Pancreas (tissue), 10 donors: Measurements from ENCODE around the gene CHRNB2. TPM values are rescaled to one million over a fixed set of nuclear protein-coding genes. Genes with fewer than 3 reads are reported as not detected.

Experiments
- ATAC-seq, 4 donors: fragments of 200-7000 bp; cut with Tn5 transposase; one replicate each; pipeline versions ENCODE4 v1.8.0 to v1.9.1; 2020; ENCODE audit warnings: mild to moderate bottlenecking in 4 of 4, moderate library complexity in 4 of 4
- DNase-seq, 6 donors: peaks; one replicate each; pipeline ENCODE4 v3.0.0-alpha.2; 2020
- FAIRE-seq: peaks from 2 replicates; lab custom pipeline; 2012; peaks lifted over from hg19 to GRCh38; lab: Jason Lieb, UNC
- H3K27ac ChIP-seq, 4 donors: fragments of 200-600 bp; sonication (generic); 1 replicate in 3 of 4; 2 replicates in 1 of 4; pipeline versions ENCODE4 v1.5.0 to v1.8.0; 2020
- H3K27me3 ChIP-seq, 4 donors: fragments of 200-600 bp; one replicate each; pipeline ENCODE4 v1.8.0; 2021
- H3K36me3 ChIP-seq, 3 donors: fragments of 200-600 bp; sonication (generic) in 1 of 3; one replicate each; pipeline versions ENCODE4 v1.5.0 to v1.8.0; 2020 to 2021
- H3K4me1 ChIP-seq, 3 donors: fragments of 200-600 bp; one replicate each; pipeline ENCODE4 v1.8.0; 2021
- H3K4me3 ChIP-seq, 4 donors: fragments of 200-600 bp; sonication (generic) in 2 of 4; one replicate each; pipeline versions ENCODE4 v1.5.0 to v1.8.0; 2020 to 2021
- H3K9me3 ChIP-seq, 4 donors: fragments of 200-600 bp; one replicate each; pipeline ENCODE4 v1.8.0; 2021
- CTCF ChIP-seq, 4 donors: fragments of 200-600 bp; sonication (generic) in 3 of 4; IDR thresholded peaks; one replicate each; pipeline versions ENCODE4 v1.5.0 to v1.8.0; 2021; ENCODE audit warnings: antibody characterized with exemption in 4 of 4
- WGBS, 2 donors: extraction: QIAGEN DNeasy Blood & Tissue Kit; methylation state at CpG; one replicate each; pipeline ENCODE4 v1.1.7; 2013; 5-methylcytosine and 5-hydroxymethylcytosine counted together
- intact Hi-C, 3 donors: fragments of 100-400 bp; cut with DNase I; formaldehyde crosslinking; loops; one replicate each; pipeline versions ENCODE4 v1.11.1 to v1.14.2; 2022
- polyA plus RNA-seq, 2 donors: library from polyadenylated mRNA; stranded (reverse); fragments of 200-250 nt; gene quantifications; one replicate each; pipeline ENCODE4 v1.2.3, GENCODE V29; 2013
- total RNA-seq, 6 donors: library from RNA; stranded (reverse); fragmentation: NEBNext Ultra II Directional in 4 of 6; extraction: Animal tissue kit (Norgen Biotek cat#: 25700) in 4 of 6; gene quantifications; one replicate each; pipeline versions ENCODE4 v1.2.1 to v1.2.4, GENCODE V29; 2021 to 2023
- donor health status: healthy with polysubstance abuse.
- donor health status: DM: no; HTN: no; CAD: no; lungs with moderate emphysema.
- donor health status: DM: no; HTN: no; CAD: no.
- donor health status: control.
- donor health status: control.
- donor health status: Bipolar disorder and iron deficiency.
- donor health status: DM: yes; HTN: yes; CAD: no.
- donor health status: DM: no; HTN: no; CAD: no.
- donor health status: DM: no; HTN: no; CAD: no.
- donor health status: DM: yes; HTN: yes; CAD: no.

CHRNB2 gene
- total and polyA plus RNA-seq, 8 donors = 0.32 to 3.1 (median 0.69) TPM

GRCh38 chr1:154627257-154628120 is 59.9 kb downstream of the CHRNB2 start:
- H3K27ac ChIP-seq = peak overlapping the region; percentile 76 to 88 (median 86)
- H3K36me3 ChIP-seq = no peaks in the 10 kb centered on the region
- H3K9me3 ChIP-seq = no peaks in the 10 kb centered on the region
- peak; percentile 87 to 94 (median 90) for DNase-seq
- WGBS, 2 donors = 0 to 1% methylated on average over 67 to 70 of the region's 70 CpGs
- FAIRE-seq = no peak
- TF ChIP-seq CTCF (IDR thresholded peaks at IDR 0.05) = no peak
- peaks cover 0 to 6% (median 0%) of the 10 kb centered on the region in 3 donors for H3K4me1 ChIP-seq
- intact Hi-C loops = no loop called here
- H3K4me3 ChIP-seq = peak overlapping the region; percentile 79 to 97 (median 89)
- peak; percentile 85 to 95 (median 94) for ATAC-seq
- H3K27me3 ChIP-seq = no peaks in the 10 kb centered on the region

GRCh38 chr1:154628121-154628405 is 60.5 kb downstream of the CHRNB2 start:
- Histone ChIP-seq H3K4me1 (peaks cover 0 to 6% (median 0%) of the 10 kb centered on the region in 3 donors), H3K4me3 (peak overlapping the region; percentile 79 to 97 (median 89)), H3K27me3 (no peaks in the 10 kb centered on the region), H3K36me3 (no peaks in the 10 kb centered on the region), H3K27ac (peak overlapping the region; percentile 76 to 88 (median 86)), H3K9me3 (no peaks in the 10 kb centered on the region)
- ATAC-seq (peak; percentile 32 to 54 (median 39)), FAIRE-seq (no peak), DNase-seq (no peak)
- intact Hi-C loops = no loop called here
- no peak for TF ChIP-seq CTCF (IDR thresholded peaks at IDR 0.05)
- WGBS, 2 donors = 2 to 3% methylated on average over 5 of the region's 5 CpGs

DNA sequence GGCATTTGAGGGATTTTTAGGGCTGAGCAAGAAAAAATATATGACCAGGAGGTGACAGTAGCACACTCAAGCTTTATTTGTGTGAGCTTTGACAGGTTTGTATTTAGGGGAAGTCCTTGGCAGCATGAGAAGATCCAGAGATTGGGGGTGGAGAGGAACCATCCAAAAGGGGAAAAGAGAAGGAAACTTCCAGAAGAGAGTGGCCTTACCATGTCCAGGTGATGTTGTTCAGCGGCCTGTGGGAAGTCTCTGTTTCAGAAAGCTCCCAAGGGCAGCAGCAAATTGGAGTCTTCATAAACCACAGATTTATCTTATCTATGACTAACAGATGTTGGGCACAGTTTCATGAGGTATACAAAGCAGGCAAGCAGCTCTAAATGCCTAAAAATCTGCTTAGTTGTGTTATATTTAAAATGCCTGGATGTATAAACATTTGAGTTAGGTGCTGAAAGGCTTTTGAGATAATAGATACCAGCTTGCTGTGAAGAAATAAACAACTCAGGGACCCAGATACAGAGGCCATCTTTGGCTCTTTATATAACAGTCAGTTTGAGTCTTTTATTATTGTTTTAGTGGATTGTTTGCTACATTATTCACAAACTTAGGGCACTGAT is 61.6 kb downstream of the CHRNB2 start:
- peaks cover 0 to 6% (median 0%) of the 10 kb centered on the region in 3 donors for H3K4me1 ChIP-seq
- TF ChIP-seq CTCF (IDR thresholded peaks at IDR 0.05) = no peak
- FAIRE-seq (no peak), ATAC-seq (no peak), DNase-seq (no peak)
- no peaks in the 10 kb centered on the region for H3K9me3 ChIP-seq
- no peaks in the 10 kb centered on the region for H3K36me3 ChIP-seq
- no peak overlapping the region for H3K4me3 ChIP-seq
- WGBS, 2 donors = 75 to 83% methylated on average over 1 of the region's 1 CpG
- no peak overlapping the region for H3K27ac ChIP-seq
- intact Hi-C loops = no loop called here
- H3K27me3 ChIP-seq = no peaks in the 10 kb centered on the region

Other genes with a start within 250 kb of the CHRNB2 start
- under 1 TPM in 1 of 6 donors, not detected in 5; 0.09 TPM for gene AQP10, start 246.7 kb upstream of the CHRNB2 start, total RNA-seq
- gene AQP10, start 246.7 kb upstream of the CHRNB2 start, polyA plus RNA-seq = under 1 TPM in 1 of 2 donors, not detected in 1; 0.07 TPM
- gene ATP8B2, start 242.3 kb upstream of the CHRNB2 start, total RNA-seq = 10 to 100 TPM in 1 of 6 donors, 1 to 10 TPM in 5; 3.7 to 14.4 (median 6.1) TPM
- gene ATP8B2, start 242.3 kb upstream of the CHRNB2 start, polyA plus RNA-seq = 1 to 10 TPM; 6.2 to 9.9 TPM
- gene IL6R, start 162.4 kb upstream of the CHRNB2 start, total RNA-seq = 10 to 100 TPM in 2 of 6 donors, 1 to 10 TPM in 4; 2.2 to 12.9 (median 7.1) TPM
- 10 to 100 TPM in 1 of 2 donors, 1 to 10 TPM in 1; 4.3 to 10.3 TPM for gene IL6R, start 162.4 kb upstream of the CHRNB2 start, polyA plus RNA-seq
- gene TDRD10, start 65.6 kb upstream of the CHRNB2 start, total RNA-seq = under 1 TPM; 0.13 to 0.84 (median 0.35) TPM
- gene TDRD10, start 65.6 kb upstream of the CHRNB2 start, polyA plus RNA-seq = 1 to 10 TPM; 2.9 to 4.7 TPM
- gene SHE, start 65.4 kb upstream of the CHRNB2 start, total RNA-seq = 1 to 10 TPM; 1.0 to 2.7 (median 1.8) TPM
- 1 to 10 TPM; 3.0 to 7.3 TPM for gene SHE, start 65.4 kb upstream of the CHRNB2 start, polyA plus RNA-seq
- 10 to 100 TPM; 32.9 to 52.2 (median 38.9) TPM for gene UBE2Q1, start 9.1 kb upstream of the CHRNB2 start, total RNA-seq
- 10 to 100 TPM; 22.3 to 39.6 TPM for gene UBE2Q1, start 9.1 kb upstream of the CHRNB2 start, polyA plus RNA-seq
- gene ADAR, start 40.4 kb downstream of the CHRNB2 start, total RNA-seq = 10 to 100 TPM; 41.4 to 94.2 (median 49.7) TPM
- gene ADAR, start 40.4 kb downstream of the CHRNB2 start, polyA plus RNA-seq = 10 to 100 TPM; 19.4 to 31.2 TPM